Anterior cingulate cortex (tissue), 58 donors: Measurements from ENCODE around the gene BICRAL.
"Not testable (repeated sequence)": the region's sequence is repeated elsewhere in the genome, so short reads cannot be mapped to it uniquely, and the experiment has no call there.

ENCODE experiments used
- DNase-seq, 58 donors: peaks; one replicate each; lab custom pipeline; 2025; lab: John Stamatoyannopoulos, UW

Gene BICRAL

DNA sequence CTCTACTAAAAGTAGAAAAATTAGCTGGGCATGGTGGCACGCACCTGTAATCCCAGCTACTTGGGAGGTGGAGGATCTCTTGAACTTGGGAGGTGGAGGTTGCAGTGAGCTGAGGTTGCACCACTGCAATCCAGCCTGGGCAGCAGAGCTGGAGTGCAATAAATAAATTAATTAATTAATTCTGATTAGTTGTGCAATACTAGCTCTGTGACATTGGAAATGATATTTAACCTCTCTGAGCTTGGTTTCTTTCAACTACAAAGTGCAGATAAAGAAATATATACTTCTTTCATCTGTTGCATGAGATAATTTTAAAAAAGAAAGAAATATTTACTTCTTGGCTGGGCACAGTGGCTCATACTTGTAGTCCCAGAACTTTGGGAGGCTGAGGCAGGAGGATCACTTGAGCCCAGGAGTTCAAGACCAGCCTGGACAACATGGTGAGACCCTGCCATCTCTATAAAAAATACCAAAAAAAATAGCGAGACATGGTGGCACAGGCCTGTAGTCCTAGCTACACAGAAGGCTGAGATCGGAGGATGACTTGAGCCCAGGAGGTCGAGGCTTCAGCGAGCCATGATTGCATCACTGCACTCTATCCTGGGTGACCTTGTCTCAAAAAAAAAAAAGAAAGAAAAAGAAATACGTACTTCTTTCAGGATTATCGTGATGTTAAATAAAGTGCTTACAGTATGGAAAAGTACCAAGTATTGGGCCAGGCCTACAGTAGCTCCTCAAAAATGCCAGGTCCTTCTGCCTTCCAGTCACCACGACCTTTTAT is 20.4 kb upstream of the BICRAL start:
- DNase-seq: no peak

DNA sequence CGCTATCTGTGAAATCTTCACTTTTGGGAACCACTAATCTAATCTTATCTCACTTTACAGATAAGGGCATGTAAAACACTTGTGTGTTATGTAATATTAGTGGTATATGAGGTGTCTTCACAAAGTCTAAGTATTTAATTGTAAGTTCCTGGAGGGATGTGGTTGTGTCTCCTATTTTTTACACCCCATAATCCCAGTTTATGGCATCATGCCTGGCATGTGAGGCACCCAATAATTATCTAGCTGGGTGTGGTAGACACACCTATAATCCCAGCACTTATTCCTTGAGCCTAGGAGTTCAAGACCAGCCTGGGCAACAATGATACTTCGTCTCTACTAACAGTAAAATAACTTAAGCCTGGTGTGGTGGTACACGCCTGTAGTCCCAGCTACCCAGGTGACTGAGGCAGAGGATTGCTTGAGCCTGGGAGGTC is 19.4 kb upstream of the BICRAL start:
- DNase-seq: no peak

DNA sequence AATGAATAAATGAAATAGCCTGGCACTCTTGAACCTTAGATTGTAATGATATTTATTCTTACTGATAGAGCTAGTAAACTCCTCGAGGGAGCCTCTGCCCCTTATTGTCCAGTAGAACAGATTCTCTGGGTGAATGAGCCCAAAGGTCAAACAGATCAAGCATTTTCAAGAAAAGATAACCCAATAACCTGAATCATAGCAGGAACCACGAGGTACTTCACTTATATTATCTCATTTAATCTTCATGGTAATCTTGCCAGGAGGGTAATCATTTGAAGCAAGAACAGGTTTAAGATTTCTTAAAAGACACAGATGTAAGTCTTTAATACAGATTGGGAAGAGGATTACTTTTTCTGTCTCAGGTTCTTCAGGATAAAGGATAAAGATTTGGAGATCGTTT is 18.9 kb upstream of the BICRAL start:
- DNase-seq: no peak

DNA sequence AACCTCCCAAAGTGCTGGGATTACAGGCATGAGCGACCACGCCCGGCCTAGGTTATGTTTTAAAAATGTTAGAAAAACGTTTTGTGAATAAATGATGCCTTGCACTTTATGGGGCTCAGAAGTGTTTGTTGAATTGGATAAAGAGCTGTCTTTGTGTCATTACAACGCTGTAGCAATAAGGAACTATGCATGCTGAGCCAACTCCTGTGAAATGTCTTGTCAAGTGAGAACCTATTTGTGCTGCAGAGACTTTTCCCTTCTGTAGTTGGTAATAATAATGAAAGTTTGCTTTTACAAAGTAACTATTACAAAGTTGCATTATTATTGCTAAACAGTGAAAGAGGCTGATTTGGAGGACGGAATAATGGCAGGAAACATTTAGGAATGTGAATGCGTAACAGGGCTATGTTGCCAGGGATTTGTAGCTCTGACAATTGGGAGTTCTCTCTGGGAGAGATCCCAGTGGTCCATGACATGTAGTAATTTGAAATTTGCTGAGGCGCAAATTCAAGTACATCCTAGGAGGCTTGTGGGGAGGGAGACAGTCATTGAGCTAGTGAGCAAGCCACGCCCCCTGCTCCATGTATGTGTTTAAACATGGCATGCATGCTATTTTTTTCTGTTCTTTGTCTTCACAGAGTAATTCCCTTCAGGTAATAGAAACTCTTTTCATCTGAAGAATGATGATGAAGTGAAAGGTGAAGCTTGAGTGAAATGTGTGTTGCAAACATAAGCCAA is 16.8 kb upstream of the BICRAL start:
- DNase-seq: no peak

DNA sequence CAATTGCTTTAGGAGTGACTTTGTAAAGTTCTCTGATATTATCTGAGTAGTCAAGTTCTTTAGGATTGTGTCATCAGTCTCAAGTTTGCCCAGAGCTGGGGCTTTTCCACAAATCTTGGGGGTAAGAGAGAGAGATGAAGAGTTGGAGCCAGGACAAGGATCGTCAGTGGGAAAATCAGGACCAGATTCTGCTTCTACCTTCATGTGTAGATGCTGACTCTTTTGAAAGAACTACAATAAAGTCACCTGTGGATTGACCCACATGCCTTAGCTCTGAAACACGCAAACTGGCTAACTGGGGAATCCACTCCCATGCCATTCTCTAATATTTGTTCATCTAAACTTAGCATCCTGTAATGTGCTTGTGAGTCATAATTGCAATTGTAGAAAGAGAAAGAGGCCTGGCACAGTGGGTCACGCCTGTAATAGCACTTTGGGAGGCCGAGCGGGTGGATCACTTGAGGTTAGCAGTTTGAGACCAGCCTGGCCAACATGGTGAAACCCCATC is 15.6 kb upstream of the BICRAL start:
- DNase-seq: no peak

DNA sequence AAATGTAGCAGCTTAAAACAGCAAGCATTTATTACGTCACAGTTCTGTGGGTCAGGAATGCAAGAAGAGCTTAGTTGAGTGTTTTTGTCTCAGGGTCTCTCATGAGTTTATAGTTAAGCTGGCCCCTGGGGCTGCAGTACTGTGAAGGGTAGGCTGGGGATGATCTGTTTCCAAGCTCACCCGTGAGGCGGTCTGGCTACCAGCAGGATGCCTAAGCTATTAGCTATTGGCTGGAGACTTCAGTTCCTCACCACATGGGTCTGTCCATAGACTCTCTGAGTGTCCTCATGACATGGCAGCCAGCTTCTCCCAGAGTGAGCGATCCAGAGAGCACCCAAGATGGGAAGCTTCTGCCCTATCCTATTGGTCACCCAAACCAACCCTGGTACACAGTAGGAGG is 12.8 kb upstream of the BICRAL start:
- DNase-seq: no peak

DNA sequence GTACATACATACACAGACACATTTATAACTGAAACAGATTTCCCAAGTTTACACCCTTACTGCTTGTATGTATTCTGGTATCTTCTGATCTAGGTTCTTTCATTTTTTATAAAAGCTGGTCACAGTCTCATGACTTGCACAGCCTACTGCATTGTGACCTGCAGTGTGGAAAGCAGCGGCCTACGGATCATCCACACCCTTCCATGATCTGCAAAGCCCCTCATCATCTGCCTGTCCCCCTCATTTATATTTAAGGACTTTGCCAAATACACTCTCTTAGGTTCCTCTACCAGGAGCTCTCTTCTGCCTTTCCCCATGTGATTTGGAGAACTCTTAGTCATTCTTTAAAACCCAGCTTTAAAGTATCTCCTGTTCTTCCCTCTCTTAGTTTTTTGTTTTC is 12.0 kb upstream of the BICRAL start:
- DNase-seq: no peak

DNA sequence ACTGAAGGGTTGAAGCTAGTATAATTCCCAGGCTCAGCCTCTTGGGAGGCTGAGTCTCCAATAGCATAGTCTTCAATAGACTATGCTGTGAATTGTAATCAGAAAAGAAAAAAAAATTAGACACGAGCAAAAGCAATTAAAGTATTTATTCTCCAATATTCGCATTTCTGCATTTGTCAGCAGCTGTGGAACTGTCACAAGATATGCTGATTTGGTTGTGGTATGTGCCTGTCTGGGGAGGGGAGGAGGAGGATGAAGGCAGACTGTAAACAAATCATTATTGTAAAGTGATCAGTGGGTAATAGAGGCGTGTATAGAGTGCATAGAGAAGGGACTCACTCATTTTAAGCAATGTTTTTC is 10.1 kb upstream of the BICRAL start:
- no peak for DNase-seq

DNA sequence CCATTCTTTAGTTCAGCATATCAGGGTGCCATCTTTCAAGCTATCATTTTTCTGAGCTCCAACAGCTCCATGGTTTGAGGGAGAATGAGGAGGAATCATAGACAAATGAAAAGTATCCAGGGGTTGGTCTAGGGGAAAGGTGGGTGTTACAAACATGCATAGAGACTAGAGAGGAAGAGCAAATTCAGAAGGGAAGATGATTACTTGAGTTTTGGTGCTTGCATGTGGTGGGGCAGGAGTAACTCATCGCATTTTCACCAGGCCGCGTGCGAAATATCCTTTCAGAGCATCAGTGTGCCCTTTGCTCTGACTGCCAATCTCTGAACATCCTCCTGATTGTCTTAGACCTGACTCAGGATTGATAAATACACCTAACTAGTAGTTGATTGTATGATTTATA is 7.7 kb upstream of the BICRAL start:
- no peak for DNase-seq

DNA sequence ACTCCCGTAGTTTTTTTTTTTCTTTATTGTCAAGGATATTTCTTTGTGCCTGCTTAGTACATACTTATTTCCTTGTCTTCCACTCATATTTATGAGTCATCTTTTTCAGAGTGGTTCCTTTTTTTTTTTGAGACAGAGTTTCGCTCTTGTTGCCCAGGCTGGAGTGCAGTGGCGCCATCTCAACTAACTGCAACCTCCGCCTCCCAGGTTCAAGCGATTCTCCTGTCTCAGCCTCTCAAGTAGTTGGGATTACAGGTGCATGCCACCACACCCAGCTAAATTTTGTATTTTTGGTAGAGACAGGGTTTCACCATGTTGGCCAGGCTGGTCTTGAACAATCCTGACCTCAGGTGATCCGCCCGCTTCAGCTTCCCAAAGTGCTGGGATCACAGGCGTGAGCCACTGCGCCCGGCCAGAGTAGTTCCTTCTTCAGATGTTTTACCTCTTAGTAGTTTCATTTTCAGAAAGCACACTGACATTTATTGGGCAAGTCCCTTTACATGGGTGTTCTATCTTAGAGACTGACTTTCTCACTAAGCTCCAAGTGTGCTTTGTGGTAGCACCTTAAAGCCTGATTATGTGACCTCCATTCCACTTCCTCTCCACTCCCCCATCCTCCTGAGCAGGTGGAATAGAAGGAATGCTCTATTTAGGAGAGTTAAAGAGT is 6.9 kb upstream of the BICRAL start:
- DNase-seq: not testable (repeated sequence)

DNA sequence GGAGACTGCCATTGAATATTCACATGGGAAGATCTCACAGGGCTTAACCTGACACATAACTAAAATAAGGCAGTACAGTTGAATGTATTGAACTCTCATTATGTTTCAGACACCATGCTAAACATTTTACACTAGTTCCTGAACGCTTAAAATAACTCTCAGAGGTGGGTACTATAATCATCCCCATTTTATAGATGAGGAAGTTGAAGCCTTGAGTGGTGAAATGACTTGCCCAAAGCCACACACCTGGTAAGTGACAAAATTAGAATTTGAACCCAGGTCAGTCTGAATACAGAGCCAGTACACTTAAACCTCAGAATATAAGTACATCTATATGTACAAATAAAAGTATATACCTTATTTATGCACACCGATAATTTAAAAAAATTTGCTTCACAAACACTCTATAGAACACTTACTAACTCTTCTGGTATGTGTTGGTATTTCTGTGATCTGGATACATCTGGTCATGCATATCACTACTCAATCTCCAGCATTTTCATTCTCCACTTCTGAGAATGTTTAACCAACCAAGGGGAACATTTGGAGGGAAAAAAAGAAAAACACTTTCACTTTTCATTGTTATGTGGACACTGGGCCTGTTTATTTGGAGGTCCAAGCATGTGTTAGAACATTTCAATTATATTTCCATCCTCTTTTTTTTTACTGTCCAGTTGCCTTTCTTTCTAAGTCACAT is 4.6 kb upstream of the BICRAL start:
- no peak for DNase-seq

DNA sequence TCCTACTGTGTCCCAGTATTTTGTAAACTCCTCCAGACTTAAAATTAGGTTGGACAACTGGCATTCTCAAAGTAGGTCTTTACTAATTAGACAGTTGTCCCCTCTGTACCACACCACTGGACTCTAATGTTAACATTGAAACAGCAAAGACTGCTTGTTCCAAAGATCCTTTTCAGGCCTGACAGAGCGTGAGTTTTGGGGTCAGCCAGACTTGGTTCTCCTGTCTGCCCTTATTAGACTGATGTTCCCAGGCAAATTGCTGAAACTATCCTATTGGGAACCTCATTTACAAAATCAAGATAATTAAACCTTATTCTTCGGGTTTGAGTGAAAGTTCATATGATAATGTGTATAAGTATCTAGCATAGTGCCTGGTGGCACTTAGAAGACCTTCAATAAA is 3.7 kb upstream of the BICRAL start:
- peak in 7 of 58 donors; percentile 10 to 55 (median 23) for DNase-seq

DNA sequence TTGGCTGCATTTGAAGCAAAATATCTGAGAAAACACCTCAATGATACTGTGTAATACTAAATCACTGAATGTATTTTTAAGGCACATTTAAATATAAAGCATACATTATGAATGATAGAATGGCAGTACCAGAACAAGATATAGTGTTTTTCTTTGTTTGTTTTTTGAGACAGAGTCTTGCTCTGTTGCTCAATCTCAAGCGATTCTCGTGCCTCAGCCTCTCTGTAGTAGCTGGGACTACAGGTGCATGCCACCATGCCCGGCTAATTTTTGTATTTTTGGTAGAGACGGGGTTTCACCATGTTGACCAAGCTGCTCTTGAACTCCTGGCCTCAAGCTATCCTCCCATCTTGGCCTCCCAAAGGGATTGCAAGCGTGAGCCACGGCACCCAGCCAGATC is 2.3 kb upstream of the BICRAL start:
- no peak for DNase-seq

DNA sequence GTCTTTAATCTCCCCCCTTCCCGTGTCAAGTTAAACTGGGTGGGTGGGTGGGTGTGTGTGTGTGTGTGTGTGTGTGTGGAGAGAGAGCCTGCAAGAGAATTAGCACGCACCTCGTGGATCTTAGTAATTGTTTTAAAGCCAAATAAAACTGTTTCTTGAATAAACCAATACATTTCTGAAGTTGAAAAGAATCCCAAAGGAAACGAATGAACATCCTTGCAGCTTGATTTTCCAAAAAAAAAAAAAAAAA is 381 bp upstream of the BICRAL start:
- DNase-seq: no peak

DNA sequence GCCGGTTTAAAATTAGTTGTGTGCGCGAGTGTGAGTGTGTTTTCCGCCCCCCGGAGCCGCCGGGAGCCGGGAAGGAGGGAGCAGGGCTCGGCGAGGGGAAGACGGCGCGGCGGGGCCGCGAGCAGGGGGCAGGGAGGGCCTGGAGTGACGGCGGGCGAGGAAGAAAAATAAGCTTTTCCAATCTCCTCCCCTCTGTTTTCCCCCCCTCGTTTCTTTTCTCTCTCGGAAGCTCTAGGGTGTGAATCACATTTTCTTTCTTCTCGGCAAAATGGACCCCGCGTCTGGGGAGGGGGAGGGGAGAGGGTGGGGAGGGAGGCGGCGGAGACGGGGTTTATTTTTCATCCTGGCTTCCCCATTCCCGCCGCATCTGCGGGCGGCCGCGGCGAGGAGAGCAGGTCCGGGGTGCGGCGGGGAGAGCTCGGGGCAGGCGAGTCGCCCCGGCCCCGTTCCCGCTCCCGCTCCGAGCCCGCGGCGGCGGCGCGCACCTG is 881 bp downstream of the BICRAL start:
- peak in 56 of 58 donors; percentile 24 to 93 (median 78) for DNase-seq

DNA sequence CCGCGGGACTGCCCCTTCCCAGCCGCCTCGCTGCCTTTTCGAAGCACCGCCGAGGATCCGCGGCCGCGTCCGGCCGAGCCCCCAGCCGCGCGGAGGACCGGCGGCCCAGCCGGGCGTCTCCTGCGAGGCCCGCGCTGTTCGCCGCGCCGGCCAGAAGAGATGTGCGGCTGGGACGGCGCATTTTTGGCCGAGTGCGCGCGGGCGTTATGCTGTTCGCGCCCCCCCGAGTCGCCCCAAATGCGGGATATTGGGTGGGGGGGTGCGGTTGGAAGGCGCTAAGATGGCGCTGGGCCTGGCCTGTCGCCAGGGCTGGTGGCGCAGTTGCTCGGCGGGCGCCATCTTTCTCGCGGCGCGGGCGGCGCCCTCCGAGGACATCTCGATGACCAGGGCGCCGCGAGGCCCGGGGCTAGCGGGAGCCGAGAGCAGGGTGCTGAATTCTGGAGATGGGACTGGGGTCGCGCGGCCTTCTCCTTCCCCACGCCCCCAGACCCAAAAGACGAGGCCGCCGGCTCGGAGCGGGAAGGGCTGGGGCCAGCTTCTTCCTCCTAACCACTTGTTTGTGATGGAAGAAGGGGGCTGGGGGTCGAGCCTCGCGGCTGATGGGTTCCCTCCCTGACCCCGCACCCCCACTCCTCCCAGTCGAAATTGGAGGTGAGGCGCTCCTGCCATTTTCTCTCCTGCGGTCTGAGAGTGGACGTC is 1.5 kb downstream of the BICRAL start:
- peak in 56 of 58 donors; percentile 18 to 89 (median 69) for DNase-seq

DNA sequence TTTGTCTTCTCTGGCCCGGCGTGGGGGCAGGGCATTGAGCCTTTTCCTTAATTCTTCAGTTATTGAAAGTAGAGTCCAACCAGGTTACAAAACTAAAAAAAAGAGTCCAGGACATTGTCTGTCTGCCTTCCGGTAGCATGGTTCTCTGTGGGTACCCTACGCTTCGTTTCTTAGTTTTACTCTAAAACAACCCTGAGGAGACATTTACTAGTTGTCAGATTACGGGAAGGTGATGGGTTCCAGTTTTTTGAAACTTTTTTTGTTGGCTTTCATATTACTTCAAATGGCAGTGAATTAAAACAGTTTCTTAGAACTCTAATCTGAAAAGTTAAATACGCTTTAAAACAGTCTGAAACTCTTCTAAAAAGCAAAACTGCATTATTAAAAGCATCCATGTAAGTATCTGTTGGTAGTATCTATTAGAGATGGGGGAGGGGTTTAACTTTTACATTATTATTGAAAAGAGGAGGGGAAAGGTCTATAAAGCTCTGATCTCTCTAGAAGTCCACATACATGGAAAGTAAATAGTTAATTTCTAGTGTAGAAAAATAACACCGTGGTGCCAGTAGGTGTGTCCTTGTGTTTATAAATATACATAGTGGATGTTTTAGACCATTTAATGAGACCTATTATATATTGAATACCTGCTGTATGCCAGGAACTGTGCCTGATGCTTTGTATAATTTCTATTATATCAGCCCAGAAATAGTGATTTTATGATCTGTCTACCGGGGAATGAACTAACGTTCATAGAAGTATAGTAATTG is 2.2 kb downstream of the BICRAL start:
- peak in 1 of 58 donors; percentile 78 for DNase-seq

DNA sequence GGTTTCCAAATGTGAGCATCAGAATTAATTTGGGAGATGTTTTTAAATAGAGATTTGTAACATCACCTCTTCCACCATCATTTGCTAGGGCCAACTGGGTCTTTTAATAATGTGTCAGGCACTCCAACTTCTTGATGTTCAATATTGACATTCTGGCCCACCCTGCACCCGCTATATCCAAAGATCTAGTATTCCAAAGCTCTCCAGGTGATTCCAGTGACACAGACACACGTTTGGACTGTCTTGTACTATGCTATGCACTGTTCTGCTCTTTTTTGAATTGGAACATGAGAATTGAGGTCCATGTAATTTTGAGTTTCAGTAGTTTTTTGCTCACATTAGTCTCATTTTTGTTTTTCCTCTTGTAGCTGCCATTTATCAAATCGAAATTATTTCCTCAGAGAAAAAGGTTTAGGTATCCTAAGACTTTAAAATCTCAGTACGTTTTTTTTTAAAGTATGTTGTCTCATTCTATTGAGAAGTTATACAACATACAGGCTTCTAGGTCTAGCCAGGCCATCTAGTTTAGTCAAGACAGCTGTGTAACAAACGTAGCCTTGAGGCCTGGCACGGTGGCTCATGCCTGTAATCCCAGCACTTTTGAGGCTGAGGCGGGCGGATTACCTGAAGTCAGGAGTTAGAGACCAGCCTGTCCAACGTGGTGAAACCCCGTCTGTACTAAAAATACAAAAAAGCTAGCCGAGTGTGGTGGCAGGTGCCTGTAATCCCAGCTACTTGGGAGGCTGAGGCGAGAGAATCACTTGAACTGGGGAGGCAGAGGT is 3.1 kb downstream of the BICRAL start:
- peak in 1 of 58 donors; percentile 15 for DNase-seq
